Measurements from ENCODE around the gene GP1BA.

The GP1BA gene

DNA sequence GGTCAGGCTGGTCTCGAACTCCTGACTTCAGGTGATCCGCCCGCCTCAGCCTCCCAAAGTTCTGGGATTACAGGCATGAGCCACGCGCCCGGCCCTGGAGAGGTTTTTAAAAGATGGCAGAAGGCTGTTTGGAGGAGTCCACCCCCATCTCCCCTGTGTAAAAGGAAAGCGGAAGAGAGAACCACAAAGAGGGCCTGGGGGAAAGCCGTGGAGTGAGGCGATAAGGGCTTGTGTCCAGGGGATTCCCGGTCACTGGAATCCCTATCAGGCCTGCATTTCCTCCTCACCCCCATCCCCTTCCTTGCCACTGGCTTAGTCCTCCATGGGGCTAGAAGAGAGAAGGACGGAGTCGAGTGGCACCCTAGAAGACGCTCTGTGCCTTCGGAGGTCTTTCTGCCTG lies at the start of gene GP1BA:
Gene GP1BA, plus strand, starts transcription at position 315 of the 400 bp plus-strand sequence. CDS start 328 bp downstream, outside the sequence.
- no peak within 1 kb of the TSS for H3K4me3 ChIP-seq (ENCODE audit: low read depth, low read length)
- no peak for DNase-seq (ENCODE audit: low read depth)
- TF ChIP-seq, protein P1, sequence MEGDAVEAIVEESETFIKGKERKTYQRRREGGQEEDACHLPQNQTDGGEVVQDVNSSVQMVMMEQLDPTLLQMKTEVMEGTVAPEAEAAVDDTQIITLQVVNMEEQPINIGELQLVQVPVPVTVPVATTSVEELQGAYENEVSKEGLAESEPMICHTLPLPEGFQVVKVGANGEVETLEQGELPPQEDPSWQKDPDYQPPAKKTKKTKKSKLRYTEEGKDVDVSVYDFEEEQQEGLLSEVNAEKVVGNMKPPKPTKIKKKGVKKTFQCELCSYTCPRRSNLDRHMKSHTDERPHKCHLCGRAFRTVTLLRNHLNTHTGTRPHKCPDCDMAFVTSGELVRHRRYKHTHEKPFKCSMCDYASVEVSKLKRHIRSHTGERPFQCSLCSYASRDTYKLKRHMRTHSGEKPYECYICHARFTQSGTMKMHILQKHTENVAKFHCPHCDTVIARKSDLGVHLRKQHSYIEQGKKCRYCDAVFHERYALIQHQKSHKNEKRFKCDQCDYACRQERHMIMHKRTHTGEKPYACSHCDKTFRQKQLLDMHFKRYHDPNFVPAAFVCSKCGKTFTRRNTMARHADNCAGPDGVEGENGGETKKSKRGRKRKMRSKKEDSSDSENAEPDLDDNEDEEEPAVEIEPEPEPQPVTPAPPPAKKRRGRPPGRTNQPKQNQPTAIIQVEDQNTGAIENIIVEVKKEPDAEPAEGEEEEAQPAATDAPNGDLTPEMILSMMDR (conservative IDR thresholded peaks at IDR 0.05; ENCODE audit: low read depth, low read length), result no peak

DNA sequence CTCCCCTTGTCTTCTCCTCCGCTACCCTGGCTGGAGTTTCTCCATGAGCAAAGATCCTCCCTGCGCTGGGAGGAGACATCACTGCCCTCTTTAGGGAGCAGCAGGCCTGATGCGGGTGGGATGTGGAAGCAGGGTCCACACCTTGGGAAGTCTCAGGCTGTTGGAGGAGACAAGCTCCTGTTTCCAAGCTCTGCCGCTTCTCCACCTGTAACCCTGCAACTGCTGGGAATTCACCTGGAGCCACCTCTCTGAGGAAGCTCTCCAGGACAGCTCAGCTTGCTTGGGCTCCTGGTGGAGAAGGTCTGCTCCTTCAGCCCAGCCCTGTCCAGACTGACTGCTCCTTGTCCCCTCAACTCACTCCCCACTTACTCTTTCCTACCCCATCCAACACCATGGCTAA lies 47.6 kb upstream of the GP1BA start:
- H3K4me3 ChIP-seq (ENCODE audit: low read depth, low read length), result no peak overlapping the region
- DNase-seq (ENCODE audit: low read depth), result no peak
- TF ChIP-seq, protein P1 (conservative IDR thresholded peaks at IDR 0.05; ENCODE audit: low read depth, low read length), result no peak

DNA sequence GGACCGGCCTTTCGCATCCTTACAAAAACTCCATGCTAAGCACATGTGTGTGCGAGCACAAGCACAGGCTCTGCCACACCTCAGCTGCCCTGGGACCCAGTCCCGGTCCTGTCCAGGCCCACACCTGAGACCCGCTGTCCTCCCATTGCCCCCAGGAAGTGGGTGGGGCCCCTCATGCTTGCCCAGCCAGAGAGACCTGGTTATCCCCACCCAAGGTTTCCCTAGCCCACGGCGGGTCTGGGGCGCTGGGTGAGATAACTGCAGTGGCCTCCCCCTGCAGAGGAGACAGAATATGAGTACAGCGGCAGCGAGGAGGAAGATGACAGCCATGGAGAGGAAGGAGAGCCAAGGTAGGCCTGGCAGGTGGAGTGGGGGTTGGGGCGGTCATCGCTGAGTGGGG lies 45.2 kb upstream of the GP1BA start:
- H3K4me3 ChIP-seq (ENCODE audit: low read depth, low read length), result no peak overlapping the region
- no peak for DNase-seq (ENCODE audit: low read depth)
- TF ChIP-seq, protein P1 (conservative IDR thresholded peaks at IDR 0.05; ENCODE audit: low read depth, low read length), result no peak

DNA sequence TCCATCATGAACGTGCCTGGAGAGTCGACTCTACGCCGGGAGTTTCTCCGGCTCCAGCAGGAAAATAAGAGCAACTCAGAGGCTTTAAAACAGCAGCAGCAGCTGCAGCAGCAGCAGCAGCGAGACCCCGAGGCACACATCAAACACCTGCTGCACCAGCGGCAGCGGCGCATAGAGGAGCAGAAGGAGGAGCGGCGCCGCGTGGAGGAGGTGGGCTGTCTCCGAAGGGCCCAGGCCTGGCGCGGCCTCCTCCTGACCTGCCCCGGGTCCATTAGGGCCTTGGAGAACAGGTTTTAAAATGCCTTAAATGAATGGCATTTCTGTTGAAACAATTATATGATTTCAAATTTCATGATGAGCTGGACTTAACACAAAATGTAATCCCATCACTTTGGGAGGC lies 44.5 kb upstream of the GP1BA start:
- no peak for DNase-seq (ENCODE audit: low read depth)
- no peak overlapping the region for H3K4me3 ChIP-seq (ENCODE audit: low read depth, low read length)
- TF ChIP-seq, protein P1 (conservative IDR thresholded peaks at IDR 0.05; ENCODE audit: low read depth, low read length), result no peak

DNA sequence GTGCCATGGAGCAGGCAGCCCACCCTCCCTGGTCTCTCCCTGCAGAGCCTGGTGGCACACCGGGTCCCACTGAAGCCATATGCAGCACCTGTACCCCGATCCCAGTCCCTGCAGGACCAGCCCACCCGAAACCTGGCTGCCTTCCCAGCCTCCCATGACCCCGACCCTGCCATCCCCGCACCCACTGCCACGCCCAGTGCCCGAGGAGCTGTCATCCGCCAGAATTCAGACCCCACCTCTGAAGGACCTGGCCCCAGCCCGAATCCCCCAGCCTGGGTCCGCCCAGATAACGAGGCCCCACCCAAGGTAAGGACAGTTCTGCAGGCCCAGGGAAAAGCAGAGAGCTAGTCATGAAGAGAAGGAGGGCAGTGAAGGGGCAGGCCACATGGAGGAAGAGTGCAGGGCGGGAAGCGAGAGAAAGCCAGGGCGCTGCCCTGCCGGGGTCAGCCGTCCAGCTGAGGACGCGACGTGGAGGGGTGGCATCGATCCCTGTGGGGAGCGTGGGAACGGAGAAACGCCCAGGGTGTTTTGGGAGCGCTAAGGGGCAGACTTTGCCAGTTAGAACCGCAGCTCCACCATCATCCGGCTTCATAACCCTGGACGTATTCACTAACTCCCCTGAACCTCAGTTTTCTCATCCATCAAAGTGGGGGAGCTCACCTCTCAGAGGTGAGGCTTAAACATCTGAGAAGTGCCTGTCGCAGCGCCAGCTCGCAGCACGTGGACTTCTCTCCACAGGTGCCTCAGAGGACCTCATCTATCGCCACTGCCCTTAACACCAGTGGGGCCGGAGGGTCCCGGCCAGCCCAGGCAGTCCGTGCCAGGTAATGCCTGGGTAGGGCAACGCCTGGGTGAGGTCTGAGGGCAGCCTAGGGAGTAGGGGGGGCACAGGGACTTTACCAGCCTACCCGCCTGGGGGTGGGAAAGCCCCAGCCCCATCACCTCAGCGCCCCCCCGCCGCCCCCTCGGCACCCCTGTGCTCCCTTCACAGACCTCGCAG lies 40.4 kb upstream of the GP1BA start:
- TF ChIP-seq, protein P1 (conservative IDR thresholded peaks at IDR 0.05; ENCODE audit: low read depth, low read length), result no peak
- DNase-seq (ENCODE audit: low read depth), result no peak
- H3K4me3 ChIP-seq (ENCODE audit: low read depth, low read length), result no peak overlapping the region

DNA sequence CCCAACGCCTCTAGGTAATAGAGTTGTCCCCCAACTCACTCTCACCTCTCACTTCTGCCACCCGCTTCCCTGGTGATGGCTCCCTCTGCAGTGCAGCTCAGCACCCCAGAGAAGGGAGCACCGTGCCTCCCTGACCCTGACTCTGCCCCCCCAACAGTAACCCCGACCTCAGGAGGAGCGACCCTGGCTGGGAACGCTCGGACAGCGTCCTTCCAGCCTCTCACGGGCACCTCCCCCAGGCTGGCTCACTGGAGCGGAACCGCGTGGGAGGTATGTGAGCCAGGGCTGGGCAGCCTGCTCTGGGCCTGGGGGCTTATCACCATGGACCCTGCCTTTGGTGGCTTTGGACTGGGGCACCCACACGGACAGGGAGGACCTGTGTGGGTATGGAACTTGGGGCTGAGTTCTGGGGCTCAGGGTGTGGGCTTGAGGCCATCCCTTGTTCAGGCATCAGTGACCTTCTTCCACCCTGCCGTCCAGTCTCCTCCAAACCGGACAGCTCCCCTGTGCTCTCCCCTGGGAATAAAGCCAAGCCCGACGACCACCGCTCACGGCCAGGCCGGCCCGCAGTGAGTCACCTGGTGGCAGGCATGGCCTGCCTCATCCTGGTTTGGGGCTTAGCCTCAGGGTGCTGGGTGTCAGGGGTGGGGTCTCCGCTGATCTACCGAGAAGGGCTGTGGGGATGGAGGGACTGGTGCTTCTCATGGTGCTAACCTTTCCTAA lies 39.4 kb upstream of the GP1BA start:
- TF ChIP-seq, protein P1 (conservative IDR thresholded peaks at IDR 0.05; ENCODE audit: low read depth, low read length), result no peak
- no peak for DNase-seq (ENCODE audit: low read depth)
- H3K4me3 ChIP-seq (ENCODE audit: low read depth, low read length), result no peak overlapping the region
